ENCODE data around the gene TRPC4AP. TPM values are rescaled to one million over a fixed set of nuclear protein-coding genes. Genes with fewer than 3 reads are reported as not detected.

Gene TRPC4AP
- total RNA-seq, 1 donor from 2014 or later: 33.8 TPM

DNA sequence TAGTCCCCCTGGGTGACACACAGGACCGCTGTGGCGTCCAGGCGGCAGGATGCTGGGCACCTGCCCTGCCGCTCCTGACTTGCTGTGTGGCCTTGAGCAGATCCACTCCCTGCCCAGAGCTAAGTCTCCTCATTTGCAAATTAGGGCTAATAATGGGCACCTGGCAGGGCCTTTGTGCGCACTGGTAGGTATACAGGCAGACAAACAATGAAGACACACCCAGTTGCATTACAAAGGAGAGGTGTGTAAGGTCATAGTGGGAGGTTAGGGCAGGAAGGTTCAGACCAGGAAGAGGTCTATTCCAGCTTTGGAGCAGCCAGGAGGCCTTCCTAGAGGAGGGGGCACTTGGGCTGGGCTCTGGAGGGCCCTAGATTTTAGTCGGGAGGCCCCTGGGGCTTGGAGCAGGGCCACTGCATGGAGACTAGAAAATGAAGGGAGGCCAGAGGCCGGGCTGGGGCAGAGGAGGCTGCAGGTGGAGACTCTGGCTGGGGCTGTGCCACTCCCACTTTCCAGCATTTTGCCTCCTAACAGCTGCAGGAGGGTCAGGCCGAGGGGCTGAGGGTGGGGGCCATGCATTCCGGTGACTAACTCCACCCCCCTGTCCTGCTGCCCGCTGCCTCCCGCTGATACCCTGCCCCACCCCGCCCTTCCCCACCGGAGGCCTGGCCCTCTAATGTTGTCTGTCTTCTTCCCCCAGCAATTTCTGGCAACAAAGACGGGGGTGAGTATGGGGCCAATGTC, 108.4 kb downstream of the TRPC4AP start:
- DNase-seq (peak; percentile 33), ATAC-seq (ENCODE audit: poor library complexity) (no peak)
- intact Hi-C loops (cut with DNase I): no loop called here

DNA sequence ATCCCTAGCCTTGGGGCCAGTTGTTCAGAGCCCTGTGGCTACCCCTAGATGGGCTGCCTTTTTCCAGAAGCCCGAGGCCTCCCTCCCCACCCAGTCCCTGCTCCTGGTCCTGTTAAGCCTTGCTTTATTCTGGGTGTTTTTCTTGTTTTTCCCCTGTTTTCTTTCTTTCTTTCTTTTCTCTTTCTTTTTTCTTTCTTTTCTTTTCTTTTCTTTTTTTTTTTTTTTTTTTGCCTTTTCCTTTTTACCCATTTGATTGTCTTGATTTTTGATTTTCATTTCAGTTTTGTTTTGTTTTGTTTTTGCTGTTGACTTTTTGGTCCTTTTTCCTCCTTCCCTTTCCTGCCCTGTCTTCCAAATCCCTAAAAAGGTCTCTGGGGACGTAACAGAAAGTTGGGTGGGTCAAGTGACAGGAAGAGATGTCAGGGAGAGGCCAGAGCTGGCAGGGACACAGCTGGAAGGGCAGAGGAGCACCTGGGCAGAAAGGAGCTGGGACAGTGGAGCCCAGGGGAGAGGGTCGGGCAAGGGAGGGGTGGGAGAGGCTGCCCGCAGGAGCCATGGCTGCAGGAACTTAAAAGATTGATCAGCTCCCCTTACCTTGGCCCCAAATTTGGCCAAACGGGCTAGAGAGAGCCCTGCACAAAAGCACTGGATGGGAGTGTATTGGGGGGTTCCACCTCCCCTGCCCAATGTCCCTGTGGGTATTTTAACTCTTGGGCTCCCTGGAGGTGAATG, 109.4 kb downstream of the TRPC4AP start:
- ATAC-seq (ENCODE audit: poor library complexity) (no peak), DNase-seq (peak; percentile 14)
- intact Hi-C loops (cut with DNase I): no loop called here

DNA sequence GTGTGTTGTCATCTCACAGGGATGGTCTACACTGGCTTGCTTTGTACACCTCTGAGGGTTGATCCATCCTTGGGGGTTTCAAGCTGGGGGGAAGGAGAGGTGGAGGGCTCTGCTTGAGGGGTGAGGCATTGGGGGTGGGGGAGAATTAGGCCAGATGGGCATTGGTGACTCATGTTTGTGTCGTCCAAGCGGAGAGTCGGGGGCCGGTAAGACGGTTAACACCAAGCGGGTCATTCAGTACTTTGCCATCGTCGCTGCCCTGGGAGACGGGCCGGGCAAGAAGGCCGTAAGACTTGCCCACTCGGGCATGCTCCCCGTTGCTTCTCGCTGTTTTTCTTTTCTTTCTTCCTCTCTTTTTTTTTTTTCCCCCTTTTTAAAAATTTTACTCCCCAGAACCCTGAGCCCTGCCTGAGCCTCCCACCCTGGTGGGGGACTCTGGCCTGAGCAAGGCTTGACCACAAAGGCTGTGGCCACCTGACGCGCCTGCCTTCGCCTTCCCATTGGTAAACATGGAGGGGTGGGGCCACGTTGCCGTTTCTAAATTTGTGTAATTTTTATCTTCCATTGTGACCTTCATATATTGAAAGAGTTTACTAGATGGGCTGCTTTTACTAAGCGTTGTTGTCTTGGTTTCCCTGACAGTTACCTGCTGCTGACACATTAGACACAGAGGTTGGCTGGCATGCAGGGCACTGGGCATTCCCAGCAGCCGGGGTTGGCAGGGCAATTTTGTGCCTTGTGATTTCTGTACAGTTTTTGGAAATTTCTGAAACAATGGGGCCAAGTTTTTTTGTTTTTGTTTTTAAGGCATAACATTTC, 110.1 kb downstream of the TRPC4AP start:
- ATAC-seq (ENCODE audit: poor library complexity): no peak
- intact Hi-C loops (cut with DNase I): no loop called here

DNA sequence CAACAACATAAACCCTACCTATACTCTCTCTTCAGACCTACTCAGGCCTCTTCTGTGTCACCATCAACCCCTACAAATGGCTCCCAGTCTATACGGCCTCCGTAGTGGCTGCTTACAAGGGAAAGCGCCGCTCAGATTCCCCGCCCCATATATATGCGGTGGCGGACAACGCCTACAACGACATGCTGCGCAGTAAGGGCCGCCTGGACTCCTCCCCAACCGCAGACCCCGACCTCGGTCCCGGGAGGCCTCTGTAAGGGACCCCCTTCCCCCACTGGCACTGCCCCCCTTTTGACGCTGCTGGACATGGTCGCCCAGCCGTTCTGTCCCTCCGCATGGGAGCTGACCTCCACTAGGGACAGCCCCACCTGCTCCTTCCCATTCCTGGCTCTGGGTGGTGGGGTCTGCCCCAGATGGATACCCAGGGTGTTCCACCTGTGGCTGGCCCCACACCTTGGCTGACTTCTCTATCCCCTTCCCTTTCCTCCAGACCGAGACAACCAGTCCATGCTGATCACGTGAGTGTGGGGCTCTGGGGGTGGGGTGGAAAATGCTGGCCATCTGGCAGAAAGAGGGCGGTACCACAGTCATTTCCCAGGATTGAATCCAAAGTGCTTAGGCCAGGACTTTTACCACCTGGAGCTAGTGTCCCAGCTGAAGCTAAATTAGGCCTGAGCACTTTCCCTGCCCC, 111.9 kb downstream of the TRPC4AP start:
- intact Hi-C loops (cut with DNase I): no loop called here
- ATAC-seq (ENCODE audit: poor library complexity): peak; percentile 27
- DNase-seq: peak; percentile 72

More for the DNA sequence above, 110.1 kb downstream of the TRPC4AP start:
- peak; percentile 51 for DNase-seq

DNA sequence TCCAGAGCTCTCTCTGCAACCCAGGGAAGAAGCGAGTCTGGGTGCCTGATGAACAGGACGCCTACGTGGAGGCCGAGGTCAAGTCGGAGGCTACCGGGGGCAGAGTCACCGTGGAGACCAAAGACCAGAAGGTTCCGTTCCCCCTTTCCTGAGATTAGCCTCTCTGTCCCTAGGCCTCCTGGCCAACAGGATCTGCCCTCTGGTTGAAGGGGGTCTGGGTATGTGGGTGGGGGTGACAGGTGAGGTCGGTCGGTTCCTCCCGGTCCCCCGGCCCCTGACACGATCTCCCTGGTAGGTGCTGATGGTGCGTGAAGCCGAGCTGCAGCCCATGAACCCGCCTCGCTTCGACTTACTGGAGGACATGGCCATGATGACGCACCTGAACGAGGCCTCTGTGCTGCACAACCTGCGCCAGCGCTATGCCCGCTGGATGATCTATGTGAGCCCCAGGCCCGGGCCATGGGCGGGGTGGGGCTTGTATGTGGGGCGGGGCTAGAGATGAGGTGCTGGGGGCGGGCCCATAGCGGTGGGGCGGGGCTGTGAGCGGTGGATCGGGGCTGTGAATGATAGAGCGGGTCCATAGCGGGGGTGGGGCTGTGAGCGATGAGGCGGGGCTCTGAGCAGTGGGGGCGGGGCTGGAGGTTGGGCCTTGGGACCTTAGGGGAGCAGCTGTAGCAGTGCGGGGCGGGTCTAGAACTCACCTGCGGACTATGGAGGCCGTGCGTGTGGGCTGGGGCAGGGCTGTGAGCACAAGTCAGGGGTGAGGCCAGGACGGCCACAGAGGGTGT, 113.0 kb downstream of the TRPC4AP start:
- intact Hi-C loops (cut with DNase I): no loop called here
- DNase-seq (peak; percentile 86), ATAC-seq (ENCODE audit: poor library complexity) (peak; percentile 62)

DNA sequence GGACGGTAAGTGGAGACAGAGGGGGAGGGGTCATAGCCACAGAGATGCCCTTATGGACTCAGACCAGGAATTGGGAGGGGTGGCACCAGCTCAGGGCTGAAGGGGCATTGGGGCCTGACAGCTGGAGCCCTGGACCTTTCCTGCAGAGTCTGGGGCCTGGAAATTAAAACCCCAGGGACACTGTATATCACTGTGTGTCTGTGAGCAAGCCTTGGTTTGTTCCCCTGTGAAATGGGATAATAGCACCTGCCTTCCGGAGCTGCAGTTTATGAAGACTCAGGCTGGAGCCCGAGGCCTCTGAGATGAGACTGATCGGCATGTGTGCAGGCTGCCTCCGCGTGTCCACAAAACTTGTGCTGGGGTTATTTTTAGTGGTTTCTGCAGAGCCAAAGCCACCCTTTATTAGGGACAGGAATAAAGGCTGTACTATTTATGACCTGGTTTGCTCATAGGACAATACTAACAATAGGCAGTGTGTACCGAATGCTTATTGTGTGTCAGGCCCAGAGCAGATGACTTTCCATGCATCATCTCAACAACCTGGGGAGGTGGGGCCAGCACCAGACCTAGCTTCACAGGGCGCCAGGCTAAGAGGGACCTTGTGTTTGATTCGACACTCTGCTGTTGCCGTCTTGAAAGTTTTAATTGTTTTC, 114.4 kb downstream of the TRPC4AP start:
- intact Hi-C loops (cut with DNase I): no loop called here
- ATAC-seq (ENCODE audit: poor library complexity): peak; percentile 9
- no peak for DNase-seq

DNA sequence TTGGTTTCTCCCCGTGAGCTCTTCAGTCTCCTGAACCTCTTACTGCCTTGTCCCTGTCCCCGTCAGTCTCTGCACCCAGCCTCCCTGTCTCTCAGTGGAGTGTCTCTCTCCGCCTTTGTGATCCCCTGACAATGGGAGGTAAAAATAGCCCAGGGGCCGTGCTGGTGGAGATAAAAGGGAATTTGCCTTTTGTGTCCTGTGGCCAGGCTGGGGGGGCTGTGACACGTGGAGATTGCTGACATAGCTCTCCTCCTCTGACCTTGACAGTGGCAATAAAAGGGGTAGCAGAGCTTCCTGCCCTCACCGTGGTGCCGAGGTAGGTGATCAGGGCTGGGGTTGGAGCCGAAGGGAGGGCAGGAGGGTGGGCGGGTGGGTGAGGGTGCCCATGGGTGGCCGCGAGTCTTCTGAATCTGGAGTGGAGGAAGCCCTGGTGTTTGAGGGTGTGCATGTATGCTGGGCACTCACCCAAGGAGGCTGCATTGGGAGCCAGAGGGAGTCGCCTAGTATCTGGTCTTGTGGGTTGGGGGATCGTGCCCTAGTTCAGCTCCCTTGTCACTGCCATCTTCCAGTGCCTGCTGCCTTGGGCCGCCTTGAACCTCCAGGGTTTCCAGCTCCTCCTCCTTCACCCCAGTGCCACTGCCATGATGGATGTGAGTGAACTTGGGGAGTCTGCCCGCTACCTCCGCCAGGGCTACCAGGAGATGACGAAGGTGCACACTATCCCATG, 115.1 kb downstream of the TRPC4AP start:
- ATAC-seq (ENCODE audit: poor library complexity) (peak; percentile 66), DNase-seq (peak; percentile 81)
- intact Hi-C loops (cut with DNase I): no loop called here

DNA sequence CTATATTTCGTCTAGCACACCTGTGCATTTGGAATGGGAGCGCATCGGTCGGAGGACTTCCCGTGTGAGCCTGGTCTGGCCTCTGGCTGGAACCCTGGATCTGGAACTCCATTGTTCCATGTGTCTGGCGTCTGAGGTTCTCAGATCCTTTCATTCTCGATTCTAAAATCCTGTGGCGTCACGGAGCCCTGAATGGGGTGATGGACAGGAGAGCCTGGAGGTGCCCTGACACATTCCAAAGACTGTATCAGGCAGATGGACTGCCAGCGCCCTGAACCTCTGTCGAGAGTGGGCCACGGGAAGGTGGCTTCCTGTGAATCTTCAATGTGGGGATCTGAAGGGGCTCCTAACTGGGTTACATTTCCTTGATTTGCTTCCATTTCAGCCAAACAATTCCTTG, 116.3 kb downstream of the TRPC4AP start:
- DNase-seq (no peak), ATAC-seq (ENCODE audit: poor library complexity) (no peak)
- intact Hi-C loops (cut with DNase I): no loop called here

DNA sequence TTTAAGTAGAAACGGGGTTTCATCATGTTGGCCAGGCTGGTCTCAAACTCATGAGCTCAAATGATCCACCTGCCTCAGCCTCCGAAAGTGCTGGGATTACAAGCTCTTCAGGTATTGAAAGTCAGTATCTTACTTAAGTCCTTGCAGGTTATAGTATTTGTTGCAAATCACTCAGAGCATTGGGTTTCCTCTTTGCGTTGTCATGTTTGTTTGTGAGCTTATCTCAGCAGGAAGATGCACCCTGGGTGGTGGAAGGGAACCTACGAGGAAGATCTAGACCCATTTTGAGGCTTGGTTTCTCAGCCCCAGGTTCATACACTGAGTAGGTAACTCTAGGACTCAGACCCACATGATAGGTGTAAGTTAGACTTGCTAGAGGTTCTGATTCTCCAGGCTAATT, 118.4 kb downstream of the TRPC4AP start:
- ATAC-seq (ENCODE audit: poor library complexity) (no peak), DNase-seq (no peak)
- intact Hi-C loops (cut with DNase I): no loop called here

DNA sequence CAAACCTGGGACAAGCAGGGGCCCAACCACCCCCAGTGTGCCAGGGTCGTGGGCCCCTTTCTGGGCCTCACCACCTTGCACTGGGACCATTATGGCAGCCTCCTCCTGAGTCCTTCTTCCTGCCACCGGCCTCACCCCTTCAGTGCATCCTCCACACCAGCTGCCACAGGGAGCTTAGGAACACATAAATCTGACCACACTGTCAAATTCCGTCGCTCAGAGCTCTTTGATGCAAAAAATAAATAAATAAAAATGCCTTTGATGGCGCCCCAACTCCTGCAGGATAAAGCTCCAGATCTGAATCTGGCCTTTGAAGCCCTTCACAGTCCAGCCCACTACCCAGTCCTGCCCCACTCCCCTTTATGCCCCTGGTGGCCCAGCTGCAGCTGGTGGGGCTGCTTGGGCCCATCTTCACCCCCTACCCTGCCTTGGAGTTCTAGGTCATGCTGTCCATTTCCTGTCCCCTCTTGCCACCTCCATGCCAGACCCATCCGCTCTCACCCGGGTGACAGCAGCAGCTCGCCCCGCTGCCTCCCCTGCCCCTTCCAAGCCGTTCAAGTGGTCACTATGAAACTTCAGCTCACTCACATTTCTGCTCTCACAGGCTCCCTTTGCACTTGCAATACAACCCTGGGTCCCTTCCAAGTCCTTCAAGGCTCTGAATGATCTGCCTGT, 120.9 kb downstream of the TRPC4AP start:
- no peak for ATAC-seq (ENCODE audit: poor library complexity)

DNA sequence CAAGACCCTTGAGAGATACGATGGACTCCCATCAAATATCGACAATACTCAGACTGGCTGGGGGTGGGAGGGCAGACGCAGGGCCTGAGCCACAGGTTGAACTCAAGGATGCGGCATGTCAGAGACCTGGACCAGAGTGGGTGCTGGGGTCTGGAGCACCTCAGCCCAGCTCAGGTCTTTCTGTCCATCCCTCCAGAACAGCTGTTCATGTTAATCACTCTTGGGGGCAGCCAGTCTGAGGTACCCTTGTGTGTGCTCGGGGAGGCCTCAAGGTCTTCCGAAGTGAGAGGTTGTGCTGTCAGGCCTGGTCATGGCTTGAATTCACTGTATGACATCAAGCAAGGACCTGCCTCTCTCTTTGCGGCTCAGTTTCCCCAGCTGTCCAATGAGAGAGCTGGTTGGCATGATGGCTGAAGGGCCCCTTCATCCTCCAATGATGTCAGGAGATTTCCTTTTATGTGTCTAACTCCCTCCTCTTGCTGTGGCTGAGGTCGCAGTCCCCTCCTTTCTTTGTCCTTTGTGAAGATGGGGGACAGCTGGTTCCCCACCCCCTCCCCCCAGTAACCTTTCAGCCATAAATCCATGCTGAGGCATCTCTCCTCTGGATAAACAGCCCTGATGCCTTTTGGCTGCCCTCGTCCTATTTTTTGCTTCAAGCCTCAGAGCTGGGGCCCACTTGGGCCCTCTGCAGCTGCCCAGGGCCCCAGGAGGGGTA, 121.6 kb downstream of the TRPC4AP start:
- DNase-seq: no peak
- no peak for ATAC-seq (ENCODE audit: poor library complexity)
- intact Hi-C loops (cut with DNase I): no loop called here

More for the DNA sequence above, 120.9 kb downstream of the TRPC4AP start:
- intact Hi-C loops (cut with DNase I): no loop called here
- no peak for DNase-seq

DNA sequence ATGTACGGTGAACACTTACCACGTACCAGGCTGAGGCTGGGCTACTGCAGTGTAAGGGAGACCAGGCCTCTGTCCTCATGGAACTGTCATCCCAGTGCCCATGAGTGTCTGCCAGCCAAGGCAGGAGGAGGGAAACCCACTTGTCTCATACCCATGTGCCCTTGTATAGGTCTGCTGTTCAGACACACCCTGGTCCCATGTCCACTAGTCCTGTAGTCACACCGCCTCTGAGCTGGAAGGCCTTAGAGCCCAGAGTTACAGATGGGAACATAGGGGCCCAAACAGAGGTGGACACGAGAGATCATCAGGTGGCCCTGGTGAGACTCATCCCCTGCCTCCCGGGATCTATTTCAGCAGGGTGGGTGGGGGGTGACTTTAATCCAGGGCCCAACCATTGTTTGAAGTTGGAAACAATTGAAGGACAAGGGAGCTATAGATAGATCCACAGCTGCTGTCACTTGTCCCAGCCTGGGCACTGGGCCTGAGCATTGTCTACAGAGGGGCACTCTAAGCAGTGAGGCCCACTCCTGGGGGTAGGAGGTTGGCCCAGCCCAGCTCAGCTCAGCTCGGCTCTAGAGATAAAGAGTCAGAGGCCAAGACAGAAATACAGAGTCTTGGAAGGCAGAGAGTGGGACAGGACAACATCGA, 122.3 kb downstream of the TRPC4AP start:
- no peak for DNase-seq
- ATAC-seq (ENCODE audit: poor library complexity): no peak
- intact Hi-C loops (cut with DNase I): no loop called here

DNA sequence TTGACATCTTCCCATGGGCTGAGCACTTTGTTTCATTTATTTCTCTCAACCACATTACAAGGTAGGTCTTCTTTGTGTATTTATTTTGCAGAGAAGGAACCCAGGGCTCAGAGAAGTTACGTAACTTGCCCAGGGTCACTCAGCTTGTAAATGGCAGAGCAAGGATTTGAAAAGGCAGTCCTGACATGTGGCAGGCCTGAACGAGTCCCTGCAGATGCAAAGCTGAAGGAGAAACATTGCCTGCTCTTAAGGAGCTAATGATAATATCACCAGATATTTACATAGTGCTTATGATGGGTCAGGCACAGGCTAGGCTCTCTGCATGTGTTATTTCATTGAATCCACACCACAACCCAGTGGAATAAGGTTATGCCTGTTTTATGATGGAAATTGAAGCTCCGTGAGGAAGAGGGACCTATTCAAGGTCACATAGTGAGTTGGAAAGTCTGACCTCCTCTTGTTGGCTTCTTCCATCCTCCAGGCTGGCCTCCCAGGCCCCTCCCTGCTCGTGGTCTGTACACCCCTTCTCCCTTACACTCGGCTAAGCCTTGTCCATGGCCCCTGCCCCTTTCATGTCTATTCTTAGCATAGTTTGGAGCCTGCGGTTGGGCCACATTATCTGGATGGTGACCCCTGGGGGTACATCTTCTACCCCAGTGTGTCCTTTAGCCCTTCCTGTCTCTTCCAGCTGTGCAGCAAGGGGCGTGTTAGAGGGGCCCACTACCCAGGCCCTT, 124.4 kb downstream of the TRPC4AP start:
- ATAC-seq (ENCODE audit: poor library complexity) (peak; percentile 14), DNase-seq (no peak)
- intact Hi-C loops (cut with DNase I): no loop called here

DNA sequence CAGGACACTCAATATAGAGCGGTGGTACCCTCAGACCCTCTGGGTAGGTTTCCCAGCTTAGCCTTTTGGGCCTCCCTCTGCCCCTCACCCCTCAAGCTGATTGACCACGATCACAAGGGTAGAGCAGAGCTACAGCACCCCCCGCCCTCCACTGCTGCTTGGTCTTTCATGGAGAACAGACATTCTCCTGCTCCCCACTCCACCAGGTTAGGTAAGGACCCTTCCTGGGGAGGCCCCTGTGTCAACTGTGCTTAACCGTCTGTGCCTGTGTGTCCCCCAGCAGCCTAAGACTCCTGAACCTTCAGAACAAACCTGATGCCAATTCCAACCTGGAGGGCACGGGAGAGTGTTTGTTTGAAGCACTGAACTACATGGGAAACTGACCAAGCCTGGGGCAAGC, 125.2 kb downstream of the TRPC4AP start:
- intact Hi-C loops (cut with DNase I): no loop called here
- no peak for ATAC-seq (ENCODE audit: poor library complexity)
- no peak for DNase-seq

DNA sequence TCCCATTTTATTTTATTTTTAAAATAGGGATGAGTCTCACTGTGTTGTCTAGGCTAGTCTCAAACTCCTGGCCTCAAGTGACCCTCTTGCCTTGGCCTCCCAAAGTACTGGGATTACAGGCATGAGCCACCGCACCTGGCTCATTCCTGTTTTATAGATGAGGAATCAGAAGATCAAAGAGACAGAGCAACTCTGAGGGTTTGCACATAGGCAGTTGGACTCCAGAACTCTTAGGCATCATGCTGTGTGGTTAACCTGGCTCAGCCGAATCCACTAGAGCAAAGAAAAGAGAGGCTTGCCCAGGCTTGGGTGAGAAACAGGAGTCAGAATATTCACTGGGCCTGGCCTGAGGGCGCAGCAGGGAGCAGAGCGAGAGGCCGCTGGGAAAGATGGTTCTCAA, 127.6 kb downstream of the TRPC4AP start:
- DNase-seq: no peak

More for the DNA sequence above, 127.6 kb downstream of the TRPC4AP start:
- ATAC-seq (ENCODE audit: poor library complexity): no peak
- intact Hi-C loops (cut with DNase I): no loop called here
